Lower leg skin (tissue), 4 donors: ENCODE measurements around the gene NEURL3. TPM values are rescaled to one million over a fixed set of nuclear protein-coding genes. Genes with fewer than 3 reads are reported as not detected.

Experiments used
- DNase-seq, 2 donors: peaks; one replicate each; pipeline ENCODE4 v3.0.0-alpha.2; 2019; ENCODE audit warnings: low spot score in 2 of 2
- H3K4me3 ChIP-seq: fragments of 200-600 bp; sonication (generic); 2 replicates; pipeline ENCODE4 v1.5.1; 2017; ENCODE audit warnings: mild to moderate bottlenecking, low read depth; ENCODE audit not compliant: poor library complexity, severe bottlenecking
- CTCF ChIP-seq, 3 donors: fragments of 450-650 bp; IDR thresholded peaks; one replicate each; pipeline ENCODE4 v1.5.1; 2016; ENCODE audit warnings: antibody characterized with exemption in 3 of 3, mild to moderate bottlenecking in 3 of 3, moderate library complexity in 2 of 3
- POLR2A ChIP-seq, 2 donors: fragments of 450-650 bp; IDR thresholded peaks; one replicate each; pipeline ENCODE4 v1.6.1; 2016 to 2017; ENCODE audit warnings: antibody characterized with exemption in 2 of 2, mild to moderate bottlenecking in 1 of 2, moderate library complexity in 1 of 2
- WGBS, 2 donors: methylation state at CpG; one replicate each; pipeline ENCODE4 v1.1.5; 2018; 5-methylcytosine and 5-hydroxymethylcytosine counted together
- intact Hi-C: fragments of 100-400 bp; cut with DNase I; formaldehyde crosslinking; loops from one replicate; pipeline ENCODE4 v1.15.0; 2023; ENCODE audit warnings: low total_unique reads
- total RNA-seq, 4 donors: library from RNA; depleted of rRNA; stranded (reverse); fragments of >200 nt; gene quantifications; one replicate each; pipeline ENCODE4 v1.1.0, GENCODE V29; 2016

Gene NEURL3
- total RNA-seq, 4 donors from 2014 or later = 0.57 to 3.0 (median 1.7) TPM

DNA sequence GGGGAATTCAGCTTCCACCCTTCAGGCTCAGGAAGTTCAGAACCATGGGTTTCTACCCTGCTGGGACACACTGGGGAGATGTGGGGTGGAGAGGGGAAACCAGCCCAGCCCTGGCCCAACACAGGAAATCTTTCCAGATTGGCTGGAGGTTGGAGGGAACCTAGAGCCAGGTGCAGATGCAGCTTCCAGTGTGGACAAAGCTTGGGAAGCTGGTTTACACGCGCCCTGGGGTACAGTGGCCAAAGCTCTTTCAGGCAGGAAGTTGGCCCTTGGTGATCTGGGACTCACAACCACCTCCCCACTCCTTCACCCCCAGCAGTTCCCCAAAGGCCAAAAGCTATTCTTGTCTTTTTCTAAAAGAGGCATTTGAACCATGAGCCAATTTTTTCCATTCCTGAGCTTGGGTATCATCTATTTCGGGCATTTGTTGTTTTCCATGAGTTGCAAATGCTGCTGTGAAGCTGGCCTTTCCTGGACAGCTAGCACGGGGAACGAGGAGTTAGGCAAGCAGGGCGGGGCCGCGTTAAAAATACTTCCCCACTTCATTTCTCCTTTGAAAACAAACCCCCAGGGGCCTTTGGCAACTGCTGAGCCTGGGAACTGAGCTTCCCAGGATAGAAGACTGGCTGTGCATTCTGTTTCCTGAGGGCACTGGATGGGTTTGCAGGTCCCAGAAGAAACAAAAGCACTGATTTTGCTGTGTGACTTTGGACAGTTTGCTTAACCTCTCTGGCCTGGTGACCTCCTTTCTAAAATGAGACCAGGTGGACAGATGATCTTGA lies 28.3 kb upstream of the NEURL3 start:
- DNase-seq = peak; percentile 93 to 98
- H3K4me3 ChIP-seq = no peak overlapping the region
- intact Hi-C loops = no loop called here
- TF ChIP-seq POLR2A (IDR thresholded peaks at IDR 0.05) = no peak
- no peak for TF ChIP-seq CTCF (IDR thresholded peaks at IDR 0.05)
- 8 to 11% methylated on average over 8 of the region's 8 CpGs for WGBS, 2 donors

DNA sequence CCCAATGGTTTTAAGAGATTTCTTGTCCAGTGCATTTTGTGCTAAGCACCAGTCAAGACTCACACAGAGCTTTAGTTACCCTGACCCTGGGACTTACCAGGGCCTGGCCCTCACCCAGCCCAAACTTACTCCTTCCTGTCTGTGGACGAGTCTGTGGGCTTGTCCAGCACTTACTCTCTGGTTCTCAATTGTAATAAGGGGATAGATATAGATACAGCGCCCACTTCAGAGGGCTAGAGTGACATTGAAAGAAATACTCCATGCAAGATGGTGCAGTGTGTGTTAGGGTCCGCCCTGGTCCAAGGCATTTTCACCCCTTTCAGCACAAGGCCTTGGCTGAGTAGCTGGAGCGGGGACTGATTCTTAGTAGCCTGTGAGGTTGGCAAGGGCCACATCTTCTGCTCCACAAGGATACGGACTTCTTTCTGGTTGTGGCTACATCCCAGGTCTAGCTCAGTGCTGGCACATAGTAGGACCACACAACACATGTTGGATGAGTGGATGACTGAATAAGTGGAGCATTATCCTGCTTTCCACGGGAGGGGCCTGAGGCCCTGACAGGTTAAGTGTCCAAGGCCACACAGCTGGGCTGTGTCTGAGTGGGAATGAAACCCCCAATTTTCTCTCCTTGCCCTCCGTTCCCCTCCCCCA lies 27.6 kb upstream of the NEURL3 start:
- TF ChIP-seq CTCF (IDR thresholded peaks at IDR 0.05) (no peak), POLR2A (IDR thresholded peaks at IDR 0.05) (no peak)

DNA sequence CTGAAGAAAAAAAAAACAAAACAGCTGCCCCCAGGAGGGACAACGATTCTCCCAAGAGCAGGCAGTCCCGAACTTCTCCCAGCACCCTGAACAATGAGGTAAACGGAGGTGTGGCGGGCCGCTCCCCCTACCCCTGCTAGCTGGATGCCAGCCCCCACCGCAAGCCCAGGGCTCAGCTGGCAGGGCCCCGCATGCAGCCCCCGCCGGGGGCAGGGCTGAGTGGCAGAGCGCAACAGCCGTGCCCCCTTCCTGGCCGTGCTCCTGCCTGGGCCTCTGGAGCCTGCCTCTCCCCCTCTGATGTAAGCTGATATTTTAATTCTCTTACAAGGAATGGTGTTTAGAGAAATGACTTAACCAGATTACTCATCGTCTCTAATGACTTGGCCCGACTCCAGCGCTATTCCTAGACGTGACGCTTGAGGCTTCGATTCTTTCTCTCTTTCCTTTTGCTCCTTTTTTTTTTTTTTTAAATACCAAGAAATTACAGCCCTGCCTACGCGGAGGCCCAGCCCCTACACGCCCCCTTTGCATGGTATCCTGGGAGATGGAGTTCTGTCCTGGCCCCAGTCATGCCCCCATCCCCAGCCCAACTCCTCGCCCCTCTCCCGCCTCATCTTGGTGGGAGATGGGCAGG lies 26.8 kb upstream of the NEURL3 start:
- intact Hi-C loops = no loop called here
- TF ChIP-seq POLR2A (IDR thresholded peaks at IDR 0.05) (no peak), CTCF (IDR thresholded peaks at IDR 0.05) (no peak)
- DNase-seq = peak; percentile 99
- 5 to 9% methylated on average over 21 to 23 of the region's 23 CpGs for WGBS, 2 donors
- no peak overlapping the region for H3K4me3 ChIP-seq

More for the DNA sequence above, 27.6 kb upstream of the NEURL3 start:
- intact Hi-C loops = no loop called here
- 63 to 64% methylated on average over 7 of the region's 7 CpGs for WGBS, 2 donors
- no peak for DNase-seq
- H3K4me3 ChIP-seq = no peak overlapping the region

- intact Hi-C loops = no loop called here
- no peak overlapping the region for H3K4me3 ChIP-seq
- no peak for DNase-seq
- no peak for TF ChIP-seq CTCF (IDR thresholded peaks at IDR 0.05)
- TF ChIP-seq POLR2A (IDR thresholded peaks at IDR 0.05) = no peak
- WGBS, 2 donors = 80 to 82% methylated on average over 8 to 9 of the region's 9 CpGs
These were observed 26.2 kb upstream of the NEURL3 start for GRCh38 chr2:96531366-96531765.

DNA sequence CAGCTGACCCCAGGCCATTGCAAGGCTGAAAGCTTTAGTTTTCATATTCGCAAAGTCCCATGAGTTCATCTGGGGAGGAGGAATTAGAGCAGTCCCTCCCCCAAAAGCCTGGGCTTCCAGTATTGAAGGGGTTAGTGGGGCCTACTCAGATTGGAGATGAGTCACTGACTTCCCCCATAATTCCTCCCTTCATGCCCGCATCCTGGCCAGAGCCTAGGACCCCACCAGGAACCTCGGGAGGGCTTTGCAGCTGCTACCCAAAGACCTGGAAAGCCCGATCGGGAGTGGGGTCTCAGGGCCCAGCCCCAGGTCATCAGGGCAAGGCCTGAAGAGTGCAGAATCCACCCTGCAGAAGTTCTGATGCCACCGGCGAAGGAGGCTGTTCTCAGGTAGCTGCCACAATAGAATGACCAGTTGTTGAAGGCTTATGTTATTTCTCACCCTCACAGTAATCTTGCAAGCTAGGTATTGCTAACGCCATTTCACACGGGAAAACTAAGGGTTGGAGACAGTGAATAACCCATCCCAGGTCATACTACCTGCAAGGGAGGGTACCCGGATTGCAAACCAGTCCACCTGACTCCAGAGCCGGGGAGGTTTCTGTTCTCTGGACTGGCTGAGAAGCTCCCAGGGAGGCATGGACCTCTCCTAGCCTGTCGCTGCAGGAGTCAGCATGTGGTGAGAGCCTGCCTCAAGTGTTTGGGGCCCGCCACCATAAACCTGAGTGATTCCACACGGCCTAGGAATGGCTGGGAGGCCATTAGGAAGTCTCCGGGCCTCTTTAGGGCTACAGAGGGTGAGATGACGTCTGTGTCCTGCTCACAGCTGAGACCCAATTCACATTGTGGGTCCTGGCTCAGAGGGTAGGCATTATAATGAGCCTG lies 25.6 kb upstream of the NEURL3 start:
- DNase-seq = no peak
- TF ChIP-seq POLR2A (IDR thresholded peaks at IDR 0.05) (no peak), CTCF (IDR thresholded peaks at IDR 0.05) (no peak)
- WGBS, 2 donors = 78 to 85% methylated on average over 15 to 16 of the region's 16 CpGs
- H3K4me3 ChIP-seq = no peak overlapping the region
- intact Hi-C loops = no loop called here
